Esophagus mucosa (tissue), 1 donor: Measurements from ENCODE around the gene COL19A1. TPM values are rescaled to one million over a fixed set of nuclear protein-coding genes. Genes with fewer than 3 reads are reported as not detected.

Experiments used
- ATAC-seq: fragments of 200-7000 bp; cut with Tn5 transposase; one replicate; pipeline ENCODE4 v1.9.1; 2020
- total RNA-seq: library from RNA; stranded (reverse); gene quantifications from one replicate; pipeline ENCODE4 v1.2.4, GENCODE V29; 2023
- donor health status: DM: yes; HTN: yes; CAD: no.

COL19A1 gene
- total RNA-seq, 1 donor from 2014 or later: 0.04 TPM

DNA sequence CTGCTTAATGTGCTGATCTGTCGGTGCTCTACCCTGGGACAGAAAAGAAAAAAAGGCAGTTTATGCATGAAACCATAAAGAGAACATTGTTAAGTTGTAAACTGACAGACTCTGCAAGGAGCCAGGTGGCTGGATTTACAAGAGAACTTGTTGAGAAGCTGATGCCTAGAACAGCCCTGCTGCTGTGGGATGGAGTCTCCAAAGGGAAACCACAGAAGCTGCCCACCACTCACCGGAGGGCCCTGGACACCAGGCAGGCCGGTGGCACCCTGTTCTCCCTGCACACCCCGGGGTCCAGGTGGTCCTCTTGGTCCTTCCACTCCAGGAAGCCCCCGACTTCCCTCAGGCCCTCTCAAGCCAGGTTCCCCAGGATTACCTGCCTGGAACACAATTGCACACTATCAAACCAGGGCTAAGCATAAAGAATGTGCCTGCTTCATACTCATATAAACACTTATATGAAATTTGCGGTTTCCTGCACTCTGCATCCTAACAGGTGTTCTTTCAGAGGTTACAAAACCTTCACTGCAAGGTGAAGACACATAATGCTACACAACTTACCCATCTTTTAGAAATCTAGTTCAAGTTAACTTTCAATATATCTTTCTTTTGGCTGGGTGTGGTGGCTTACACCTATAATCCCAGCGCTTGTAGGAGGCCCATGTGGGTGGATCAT lies 368.3 kb downstream of the COL19A1 start:
- ATAC-seq: no peak

DNA sequence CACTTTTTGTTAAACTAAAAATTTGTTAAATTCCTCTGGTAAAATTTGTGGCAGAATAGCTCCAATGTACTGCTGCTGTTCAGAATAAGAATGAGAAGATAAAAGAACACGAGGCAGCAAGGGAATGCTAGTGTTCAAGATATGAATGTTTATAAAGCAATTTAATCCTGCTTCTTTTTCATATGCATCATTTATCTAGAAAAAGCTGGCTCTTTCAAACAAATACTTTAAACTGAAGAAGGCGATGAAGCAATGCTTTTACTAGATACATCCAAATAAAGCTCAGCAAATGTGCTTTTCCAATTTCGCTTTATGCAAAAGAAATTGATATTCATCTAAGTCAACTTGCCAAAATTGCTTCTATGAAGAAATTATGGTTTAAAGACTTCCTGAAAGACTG lies 370.0 kb downstream of the COL19A1 start:
- ATAC-seq: no peak

DNA sequence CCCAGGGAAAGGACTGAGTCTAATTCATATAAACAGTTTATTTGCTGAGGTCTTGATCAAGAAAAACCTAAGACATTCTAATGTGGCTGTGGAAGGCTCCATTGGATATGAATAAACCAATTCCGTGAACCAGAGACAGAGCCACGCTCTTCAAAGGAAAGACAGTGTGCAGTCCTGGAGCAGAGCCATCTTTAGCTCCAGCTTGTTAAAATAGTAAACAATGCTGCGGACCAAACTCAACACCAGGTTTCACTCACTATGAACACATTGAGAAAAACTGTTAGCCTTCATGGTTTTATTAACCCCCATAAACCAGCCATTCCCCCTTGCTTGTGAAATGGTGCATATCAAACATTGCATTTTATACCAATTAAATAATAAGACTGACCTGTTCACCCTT lies 374.7 kb downstream of the COL19A1 start:
- no peak for ATAC-seq

DNA sequence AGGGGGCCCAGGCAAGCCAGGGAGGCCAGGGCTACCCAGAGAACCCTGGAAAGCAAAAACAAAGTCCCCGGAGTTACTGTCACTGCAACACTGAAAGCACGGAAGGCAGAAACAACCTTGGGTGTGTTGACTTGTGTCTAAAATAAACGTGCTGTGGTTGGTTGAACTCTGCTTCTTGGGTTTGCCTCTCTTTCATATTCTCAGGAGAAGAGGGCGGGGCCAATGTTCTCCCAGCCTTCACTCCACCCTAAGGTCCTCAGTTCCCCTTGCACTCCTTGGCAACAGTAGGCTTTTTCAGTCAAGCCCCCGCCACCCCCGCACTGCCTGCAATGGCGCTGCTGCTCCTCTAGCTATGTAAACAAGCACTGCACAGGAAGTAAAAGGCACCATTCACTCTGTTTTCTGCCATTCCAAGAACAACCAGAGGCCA lies 375.6 kb downstream of the COL19A1 start:
- ATAC-seq: no peak

DNA sequence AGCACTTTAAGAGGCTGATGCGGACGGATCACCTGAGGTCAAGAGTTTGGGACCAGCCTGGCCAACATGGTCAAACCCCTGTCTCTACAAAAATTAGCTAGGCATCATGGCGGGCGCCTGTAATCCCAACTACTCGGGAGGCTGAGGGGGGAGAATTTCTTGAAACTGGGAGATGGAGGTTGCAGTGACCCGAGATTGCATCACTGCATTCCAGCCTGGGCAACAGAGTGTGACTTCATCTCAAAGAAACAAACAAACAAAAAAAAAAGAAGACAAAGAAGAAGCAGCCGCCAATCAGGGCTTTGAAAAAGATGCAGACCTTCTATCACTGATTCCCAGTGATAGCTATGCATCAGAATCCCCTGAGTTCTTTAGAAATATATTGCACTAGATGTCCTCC lies 379.8 kb downstream of the COL19A1 start:
- no peak for ATAC-seq

DNA sequence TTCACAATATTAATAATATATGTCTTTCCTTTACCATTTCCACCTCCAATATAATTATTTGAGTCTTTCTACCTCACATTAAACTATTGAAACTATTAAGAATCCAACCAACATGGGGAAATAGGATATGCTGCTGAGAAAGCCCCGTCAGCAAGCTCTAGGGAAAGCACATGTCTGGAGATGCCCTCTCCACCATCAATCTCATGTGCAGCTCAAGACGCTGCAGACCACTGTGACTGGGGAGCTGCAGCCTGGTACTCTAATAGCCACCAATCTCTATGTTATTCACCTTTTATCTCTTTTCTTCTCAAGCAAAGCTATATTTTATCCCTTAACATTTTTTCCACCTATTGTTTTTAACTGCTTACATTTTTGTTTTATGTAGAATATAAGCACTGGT lies 386.2 kb downstream of the COL19A1 start:
- ATAC-seq: no peak

DNA sequence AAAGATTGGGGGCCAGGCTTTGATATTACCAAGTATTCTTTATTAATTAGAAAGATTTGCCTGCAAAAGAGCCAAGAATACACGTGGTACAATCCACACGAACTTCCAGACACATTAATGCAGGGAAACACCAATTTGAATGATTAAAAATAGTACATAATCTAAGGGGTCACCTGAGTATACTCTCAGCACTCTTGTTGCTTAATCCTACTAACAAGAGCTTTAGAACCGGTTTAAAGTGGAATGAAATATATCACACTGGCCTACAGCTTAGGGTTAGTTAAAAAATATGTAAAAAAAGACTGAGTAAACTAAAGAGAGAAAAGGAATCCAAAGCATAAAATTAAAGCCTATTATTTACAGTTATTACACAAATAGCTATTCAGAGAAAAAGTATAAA lies 387.6 kb downstream of the COL19A1 start:
- ATAC-seq: no peak

DNA sequence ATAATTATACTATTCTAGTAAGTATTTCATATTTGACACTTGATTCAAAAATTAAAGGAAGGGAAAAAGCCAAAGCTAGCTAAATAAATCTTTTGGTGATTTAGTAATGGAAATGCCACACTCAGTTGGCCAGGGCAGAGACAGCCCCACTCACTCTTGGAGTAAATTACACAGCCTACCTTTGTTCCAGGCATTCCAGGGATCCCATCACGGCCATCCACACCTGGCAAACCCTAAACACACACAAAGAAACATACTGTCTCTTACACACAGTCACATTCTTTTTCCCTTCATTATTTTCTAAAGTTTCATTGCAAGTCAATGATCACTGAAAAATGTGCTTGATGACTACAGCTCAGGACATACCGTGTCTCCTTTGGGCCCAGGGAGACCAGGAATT lies 388.4 kb downstream of the COL19A1 start:
- no peak for ATAC-seq

DNA sequence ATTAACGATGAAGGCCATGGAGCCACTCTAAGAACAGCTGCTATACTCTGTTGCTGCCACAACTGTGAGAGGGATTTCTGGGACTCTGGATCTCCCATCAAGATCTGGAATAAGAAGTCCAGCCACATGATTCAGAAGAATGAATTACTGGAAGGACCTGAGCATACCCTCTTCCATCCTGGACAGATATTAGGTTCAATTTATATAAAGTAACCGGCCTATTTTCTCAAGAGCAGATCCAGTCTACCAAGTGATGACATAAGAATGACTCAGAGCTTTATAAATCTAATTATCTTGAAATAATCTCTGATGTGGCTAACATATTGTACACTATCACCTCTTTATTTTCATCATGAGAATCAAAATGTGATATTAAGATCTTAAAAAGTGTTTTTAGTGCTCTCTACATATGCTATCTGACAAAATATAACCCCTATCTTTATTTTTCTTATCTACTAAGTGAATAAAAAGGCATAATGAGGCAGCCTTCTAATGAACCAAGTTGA lies 391.5 kb downstream of the COL19A1 start:
- ATAC-seq: no peak

DNA sequence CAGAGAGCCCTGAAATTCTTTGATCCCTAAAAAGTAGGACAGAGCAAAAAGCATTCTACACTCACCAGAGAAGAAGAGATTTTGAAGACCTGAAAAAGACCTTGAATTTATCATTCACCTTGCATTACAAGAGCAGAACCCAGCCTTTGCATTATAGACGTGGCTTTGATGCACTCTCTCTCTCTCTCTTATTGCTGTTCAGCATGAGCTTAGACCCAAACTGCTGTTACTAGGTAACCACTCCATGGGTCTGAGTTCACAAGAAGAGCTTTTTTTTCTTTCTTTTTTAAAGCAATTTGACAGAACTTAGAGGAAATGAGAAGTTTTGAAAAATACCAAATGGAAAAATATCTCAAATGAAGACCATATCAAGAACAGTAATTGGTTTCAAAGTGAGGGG lies 392.1 kb downstream of the COL19A1 start:
- ATAC-seq: no peak

Other genes with a start within 250 kb of the COL19A1 start
- gene LMBRD1, start 69.5 kb upstream of the COL19A1 start, total RNA-seq: 22.0 TPM